Ramos (cell line): ENCODE measurements around the gene ECD.
"Not testable (repeated sequence)": the region's sequence is repeated elsewhere in the genome, so short reads cannot be mapped to it uniquely, and the experiment has no call there.

Source experiments
- in situ Hi-C: fragments of 300-500 bp; cut with MboI; formaldehyde crosslinking; loops from one replicate; pipeline ENCODE4 v1.14.3; 2022; ENCODE audit warnings: low sequenced_read_pairs; ENCODE audit not compliant: unreplicated experiment

The ECD gene

GRCh38 chr10:73109248-73109652, 58.6 kb downstream of the ECD start:
- in situ Hi-C loops = not testable (repeated sequence)

GRCh38 chr10:73106301-73106700, 61.5 kb downstream of the ECD start:
- in situ Hi-C loops = no loop called here

- in situ Hi-C loops = no loop called here
Observed at GRCh38 chr10:73099141-73099540, 68.7 kb downstream of the ECD start.

GRCh38 chr10:73097305-73097670, 70.5 kb downstream of the ECD start:
- in situ Hi-C loops = no loop called here

- in situ Hi-C loops = no loop called here
Observed at GRCh38 chr10:73096449-73097304, 71.1 kb downstream of the ECD start, which contains the start of gene P4HA1. Gene P4HA1 (minus strand): TSS chr10:73096866. CDS start chr10:73074883, 21,983 bp downstream.

GRCh38 chr10:73096041-73096448, 71.8 kb downstream of the ECD start:
- in situ Hi-C loops = no loop called here

- in situ Hi-C loops = no loop called here
Observed at GRCh38 chr10:73095481-73096021, 72.3 kb downstream of the ECD start.

GRCh38 chr10:73094986-73095480, 72.8 kb downstream of the ECD start:
- in situ Hi-C loops = no loop called here

- in situ Hi-C loops = no loop called here
Observed at GRCh38 chr10:73093922-73094850, 73.6 kb downstream of the ECD start.

- in situ Hi-C loops = no loop called here
Observed at GRCh38 chr10:73092830-73093229, 75.0 kb downstream of the ECD start.

GRCh38 chr10:73088304-73088703, 79.5 kb downstream of the ECD start:
- in situ Hi-C loops = no loop called here

GRCh38 chr10:73086816-73087215, 81.0 kb downstream of the ECD start:
- in situ Hi-C loops = no loop called here

GRCh38 chr10:73084209-73084608, 83.6 kb downstream of the ECD start:
- in situ Hi-C loops = no loop called here
